Panc1 (cell line): ENCODE measurements around the gene PDGFA. TPM values are rescaled to one million over a fixed set of nuclear protein-coding genes. Genes with fewer than 3 reads are reported as not detected.

Source experiments
- ATAC-seq: fragments of 200-7000 bp; cut with Tn5 transposase; 2 replicates; pipeline ENCODE4 v1.9.1; 2020; ENCODE audit warnings: mild to moderate bottlenecking, moderate library complexity
- BruUV-seq: library from RNA; stranded (reverse); fragments of 400-500 nt; replicated peaks from 2 replicates; lab custom pipeline; 2021; lab: Mats Ljungman, UMichigan
- CTCF ChIA-PET: fragments of 300-600 bp; sonication (Branson Sonifier 250); formaldehyde crosslinking; loops from one replicate; lab custom pipeline; 2022; ENCODE audit warnings: antibody characterized with exemption; lab: Charles Lee
- POLR2A ChIA-PET: fragments of 300-600 bp; sonication (Branson Sonifier 250); formaldehyde crosslinking; loops from one replicate; lab custom pipeline; 2022; ENCODE audit warnings: antibody characterized with exemption; lab: Charles Lee
- DNase-seq: peaks from one replicate; pipeline ENCODE4 v3.0.0-alpha.2; 2010; ENCODE audit warnings: low read depth, low spot score
- H3K27ac ChIP-seq: 2 replicates; pipeline ENCODE4 v1.5.1; 2011; ENCODE audit warnings: mild to moderate bottlenecking, low read length, inconsistent platforms
- H3K27me3 ChIP-seq: fragments of 200-500 bp; sonication (Bioruptor generic); 2 replicates; pipeline ENCODE4 v1.6.0; 2014; ENCODE audit warnings: low read length, inconsistent platforms; ENCODE audit not compliant: control insufficient read depth, insufficient read depth
- H3K36me3 ChIP-seq: fragments of 200-500 bp; sonication (Bioruptor generic); 2 replicates; pipeline ENCODE4 v1.5.1; 2014; ENCODE audit warnings: inconsistent platforms, mild to moderate bottlenecking, low read length, moderate library complexity; ENCODE audit not compliant: control insufficient read depth, insufficient read depth
- H3K4me1 ChIP-seq: 2 replicates; pipeline ENCODE4 v1.5.1; 2011; ENCODE audit warnings: inconsistent platforms, mild to moderate bottlenecking, low read length, moderate library complexity; ENCODE audit not compliant: control insufficient read depth, insufficient read depth
- H3K4me3 ChIP-seq, 2 experiments: 2 replicates each; pipeline ENCODE4 v1.5.1; 2011 to 2012; ENCODE audit warnings: low read depth in 2 of 2, low read length in 2 of 2, mild to moderate bottlenecking in 2 of 2, inconsistent platforms in 1 of 2, moderate library complexity in 1 of 2
- H3K9me3 ChIP-seq: fragments of 200-500 bp; sonication (Bioruptor generic); 2 replicates; pipeline ENCODE4 v1.5.1; 2014; ENCODE audit warnings: low read depth, mild to moderate bottlenecking, inconsistent platforms, low read length, moderate library complexity; ENCODE audit not compliant: control insufficient read depth, insufficient read depth
- CTCF ChIP-seq: fragments of 450-650 bp; IDR thresholded peaks from 2 replicates; pipeline ENCODE4 v1.5.1; 2017; ENCODE audit warnings: mild to moderate bottlenecking
- POLR2AphosphoS5 ChIP-seq: IDR thresholded peaks from 2 replicates; pipeline ENCODE4 v1.6.1; 2012; ENCODE audit warnings: mild to moderate bottlenecking, low read depth, low read length, moderate library complexity
- SIN3A ChIP-seq: IDR thresholded peaks from 2 replicates; pipeline ENCODE4 v1.6.1; 2012; ENCODE audit warnings: low read depth, mild to moderate bottlenecking, low read length, moderate library complexity, borderline replicate concordance; ENCODE audit not compliant: insufficient read depth
- TCF7L2 ChIP-seq: IDR thresholded peaks from 2 replicates; pipeline ENCODE4 v1.6.1; 2011; ENCODE audit warnings: mild to moderate bottlenecking, low read depth, low read length, inconsistent platforms
- in situ Hi-C: cut with HindIII; loops from 2 replicates; pipeline ENCODE4 v1.10.0; 2016; ENCODE audit warnings: low sequenced_read_pairs, low pct_unique_long_range_greater_than_20kb
- intact Hi-C: fragments of 100-400 bp; cut with micrococcal nuclease; formaldehyde crosslinking; loops from one replicate; pipeline ENCODE4 v1.10.0; 2022; ENCODE audit not compliant: unreplicated experiment
- total RNA-seq: library from RNA; stranded (reverse); gene quantifications from one replicate; pipeline ENCODE4 v1.2.1, GENCODE V29; 2021; ENCODE audit not compliant: unreplicated experiment
- TF ChIP-seq, protein P1 (sequence below), 2 experiments: IDR thresholded peaks; 2 replicates each; pipeline ENCODE4 v1.6.1; 2011 to 2012; ENCODE audit warnings: low read depth in 2 of 2, control low read depth in 1 of 2, low read length in 1 of 2, mild to moderate bottlenecking in 1 of 2, moderate library complexity in 1 of 2; ENCODE audit not compliant: insufficient read depth in 1 of 2

PDGFA gene
- total RNA-seq, 1 experiment from 2014 or later, result 18.5 TPM

DNA sequence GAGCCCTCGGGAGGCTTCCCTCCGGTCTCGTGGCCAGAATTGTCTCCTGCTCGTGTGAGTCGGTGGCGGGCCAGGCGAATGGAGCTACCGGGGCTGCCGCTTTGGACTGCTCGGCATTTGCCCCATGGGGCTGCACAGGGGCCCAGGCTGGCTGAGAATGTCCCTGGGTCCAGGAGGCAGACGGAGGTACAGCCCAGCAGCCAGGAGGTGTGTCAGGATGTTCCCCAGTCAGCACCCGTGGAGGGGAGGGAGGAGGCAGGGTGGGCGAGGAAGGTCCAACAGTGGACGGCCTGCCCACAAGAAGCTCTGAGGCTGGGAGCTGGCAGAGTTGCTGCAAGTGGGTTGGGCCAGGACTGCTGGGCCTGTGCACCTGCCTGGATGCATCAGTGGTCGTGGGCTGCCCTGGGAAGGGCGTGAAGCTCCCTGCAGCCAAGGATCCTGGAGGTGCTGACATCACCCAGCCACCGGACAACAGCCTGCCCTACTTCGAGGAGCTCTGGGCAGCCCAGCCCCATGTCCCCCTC is 46.4 kb downstream of the PDGFA start:
- ATAC-seq (no peak), DNase-seq (no peak)
- Histone ChIP-seq H3K9me3 (no peaks in the 10 kb centered on the region), H3K36me3 (no peaks in the 10 kb centered on the region), H3K4me3 (no peak overlapping the region), H3K27me3 (no peaks in the 10 kb centered on the region), H3K27ac (no peak overlapping the region), H3K4me1 (peaks cover 19% of the 10 kb centered on the region)
- CTCF ChIA-PET, result no interaction called here
- no peak for TF ChIP-seq SIN3A
- no peak for TF ChIP-seq TCF7L2
- TF ChIP-seq CTCF, result no peak
- TF ChIP-seq, protein P1, sequence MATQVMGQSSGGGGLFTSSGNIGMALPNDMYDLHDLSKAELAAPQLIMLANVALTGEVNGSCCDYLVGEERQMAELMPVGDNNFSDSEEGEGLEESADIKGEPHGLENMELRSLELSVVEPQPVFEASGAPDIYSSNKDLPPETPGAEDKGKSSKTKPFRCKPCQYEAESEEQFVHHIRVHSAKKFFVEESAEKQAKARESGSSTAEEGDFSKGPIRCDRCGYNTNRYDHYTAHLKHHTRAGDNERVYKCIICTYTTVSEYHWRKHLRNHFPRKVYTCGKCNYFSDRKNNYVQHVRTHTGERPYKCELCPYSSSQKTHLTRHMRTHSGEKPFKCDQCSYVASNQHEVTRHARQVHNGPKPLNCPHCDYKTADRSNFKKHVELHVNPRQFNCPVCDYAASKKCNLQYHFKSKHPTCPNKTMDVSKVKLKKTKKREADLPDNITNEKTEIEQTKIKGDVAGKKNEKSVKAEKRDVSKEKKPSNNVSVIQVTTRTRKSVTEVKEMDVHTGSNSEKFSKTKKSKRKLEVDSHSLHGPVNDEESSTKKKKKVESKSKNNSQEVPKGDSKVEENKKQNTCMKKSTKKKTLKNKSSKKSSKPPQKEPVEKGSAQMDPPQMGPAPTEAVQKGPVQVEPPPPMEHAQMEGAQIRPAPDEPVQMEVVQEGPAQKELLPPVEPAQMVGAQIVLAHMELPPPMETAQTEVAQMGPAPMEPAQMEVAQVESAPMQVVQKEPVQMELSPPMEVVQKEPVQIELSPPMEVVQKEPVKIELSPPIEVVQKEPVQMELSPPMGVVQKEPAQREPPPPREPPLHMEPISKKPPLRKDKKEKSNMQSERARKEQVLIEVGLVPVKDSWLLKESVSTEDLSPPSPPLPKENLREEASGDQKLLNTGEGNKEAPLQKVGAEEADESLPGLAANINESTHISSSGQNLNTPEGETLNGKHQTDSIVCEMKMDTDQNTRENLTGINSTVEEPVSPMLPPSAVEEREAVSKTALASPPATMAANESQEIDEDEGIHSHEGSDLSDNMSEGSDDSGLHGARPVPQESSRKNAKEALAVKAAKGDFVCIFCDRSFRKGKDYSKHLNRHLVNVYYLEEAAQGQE (IDR thresholded peaks at IDR 0.05; ENCODE audit: insufficient read depth in 1 of 2, low read depth in 2 of 2, low read length in 1 of 2), result no peak
- no TSS peak for BruUV-seq
- POLR2A ChIA-PET, result no interaction called here
- intact Hi-C loops (no loop called here), in situ Hi-C loops (no loop called here)

GRCh38 chr7:472640-472957 is 47.0 kb downstream of the PDGFA start:
- no peaks in the 10 kb centered on the region for H3K36me3 ChIP-seq
- DNase-seq (no peak), ATAC-seq (no peak)
- H3K4me1 ChIP-seq, result peaks cover 13% of the 10 kb centered on the region
- intact Hi-C loops (no loop called here), in situ Hi-C loops (no loop called here)
- no peaks in the 10 kb centered on the region for H3K9me3 ChIP-seq
- no peak overlapping the region for H3K27ac ChIP-seq
- ChIA-PET CTCF (interaction anchor here (0.5 kb wide), 1 partner anchor 314 kb away, joined by 4 read pairs; no protein-coding TSS in a partner anchor), POLR2A (interaction anchor here (0.6 kb wide), 1 partner anchor 281 kb away, joined by 3 read pairs; the partner anchor contains the start of gene FAM20C)
- TF ChIP-seq TCF7L2 (no peak), POLR2AphosphoS5 (no peak), CTCF (no peak), SIN3A (no peak)
- TF ChIP-seq, protein P1 (IDR thresholded peaks at IDR 0.05; ENCODE audit: insufficient read depth in 1 of 2, low read depth in 2 of 2, low read length in 1 of 2), result no peak
- no peak overlapping the region for H3K4me3 ChIP-seq
- H3K27me3 ChIP-seq, result no peaks in the 10 kb centered on the region
- no TSS peak for BruUV-seq
